Caco-2 (cell line): ENCODE measurements around the gene UBE2O. TPM values are rescaled to one million over a fixed set of nuclear protein-coding genes. Genes with fewer than 3 reads are reported as not detected.

Experiments
- BruUV-seq: library from RNA; stranded (reverse); fragments of 400-500 nt; replicated peaks from 2 replicates; lab custom pipeline; 2021; lab: Mats Ljungman, UMichigan
- CTCF ChIA-PET: fragments of 300-600 bp; sonication (Branson Sonifier 250); formaldehyde crosslinking; loops from one replicate; lab custom pipeline; 2022; ENCODE audit warnings: antibody characterized with exemption; lab: Charles Lee
- POLR2A ChIA-PET: fragments of 300-600 bp; sonication (Branson Sonifier 250); formaldehyde crosslinking; loops from one replicate; lab custom pipeline; 2022; ENCODE audit warnings: antibody characterized with exemption; lab: Charles Lee
- DNase-seq, 2 experiments: peaks; one replicate each; pipeline versions ENCODE4 v3.0.0 to v3.0.0-alpha.2; 2020 to 2022
- H3K27me3 ChIP-seq: replicated peaks from 2 replicates; pipeline ENCODE4 v1.6.0; 2011; ENCODE audit warnings: low read length; ENCODE audit not compliant: control insufficient read depth, insufficient read depth
- H3K36me3 ChIP-seq: 2 replicates; pipeline ENCODE4 v1.5.1; 2011; ENCODE audit warnings: low read length; ENCODE audit not compliant: control insufficient read depth, insufficient read depth
- H3K4me1 ChIP-seq: fragments of 250-450 bp; sonication (Bioruptor Pico); 2 replicates; pipeline ENCODE4 v1.5.1; 2020; ENCODE audit warnings: mild to moderate bottlenecking
- H3K4me3 ChIP-seq: 2 replicates; pipeline ENCODE4 v1.5.1; 2011; ENCODE audit warnings: low read depth, mild to moderate bottlenecking, control low read depth, low read length
- H3K9me3 ChIP-seq: fragments of 250-450 bp; sonication (Bioruptor Pico); 2 replicates; pipeline ENCODE4 v1.5.1; 2020; ENCODE audit warnings: mild to moderate bottlenecking, moderate library complexity
- H3K27ac Mint-ChIP-seq: one replicate; pipeline ENCODE4 v1.8.0; 2022; ENCODE audit warnings: mixed read lengths; ENCODE audit not compliant: unreplicated experiment
- H3K27me3 Mint-ChIP-seq: one replicate; pipeline ENCODE4 v1.8.0; 2022; ENCODE audit warnings: mixed read lengths; ENCODE audit not compliant: insufficient read depth, unreplicated experiment
- H3K36me3 Mint-ChIP-seq: one replicate; pipeline ENCODE4 v1.8.0; 2022; ENCODE audit warnings: mild to moderate bottlenecking, mixed read lengths; ENCODE audit not compliant: insufficient read depth, unreplicated experiment
- H3K4me1 Mint-ChIP-seq: one replicate; pipeline ENCODE4 v1.8.0; 2022; ENCODE audit warnings: low read depth, mixed read lengths; ENCODE audit not compliant: unreplicated experiment
- H3K4me3 Mint-ChIP-seq: one replicate; pipeline ENCODE4 v1.8.0; 2022; ENCODE audit warnings: mild to moderate bottlenecking, moderate library complexity, mixed read lengths; ENCODE audit not compliant: unreplicated experiment
- H3K9me3 Mint-ChIP-seq: one replicate; pipeline ENCODE4 v1.8.0; 2022; ENCODE audit warnings: mixed read lengths; ENCODE audit not compliant: unreplicated experiment
- CTCF ChIP-seq, 2 experiments: fragments of 200-600 bp in 1 of 2; IDR thresholded peaks; 1 replicate in 1 of 2; 2 replicates in 1 of 2; pipeline versions ENCODE4 v1.5.1 to v1.8.0; 2011 to 2022; ENCODE audit warnings: antibody characterized with exemption in 1 of 2, control low read depth in 1 of 2, inconsistent platforms in 1 of 2, low read depth in 1 of 2, low read length in 1 of 2, mild to moderate bottlenecking in 1 of 2, moderate library complexity in 1 of 2; ENCODE audit not compliant: insufficient read depth in 1 of 2, severe bottlenecking in 1 of 2, unreplicated experiment in 1 of 2
- intact Hi-C: fragments of 100-400 bp; cut with micrococcal nuclease; formaldehyde crosslinking; loops from one replicate; pipeline ENCODE4 v1.10.0; 2022; ENCODE audit not compliant: unreplicated experiment
- total RNA-seq: library from RNA; stranded (reverse); gene quantifications from 2 replicates; pipeline ENCODE4 v1.2.3, GENCODE V29; 2022

Gene UBE2O
- total RNA-seq, 1 experiment from 2014 or later: 37.6 TPM

- Mint-ChIP-seq H3K27ac (no peak overlapping the region), H3K4me3 (no peak overlapping the region), H3K9me3 (no peaks in the 10 kb centered on the region), H3K27me3 (no peaks in the 10 kb centered on the region), H3K4me1 (peaks cover 35% of the 10 kb centered on the region), H3K36me3 (peaks cover 7% of the 10 kb centered on the region)
- ChIA-PET POLR2A (no interaction called here), CTCF (no interaction called here)
- DNase-seq: no peak
- Histone ChIP-seq H3K27me3 (no peaks in the 10 kb centered on the region), H3K4me3 (no peak overlapping the region), H3K9me3 (no peaks in the 10 kb centered on the region), H3K4me1 (peaks cover 13% of the 10 kb centered on the region), H3K36me3 (no peaks in the 10 kb centered on the region)
- TF ChIP-seq CTCF (IDR thresholded peaks at IDR 0.05; ENCODE audit: insufficient read depth in 1 of 2, low read depth in 1 of 2, low read length in 1 of 2, severe bottlenecking in 1 of 2, unreplicated experiment in 1 of 2): no peak
- no TSS peak for BruUV-seq
- intact Hi-C loops: no loop called here
Measured at GRCh38 chr17:76439314-76439928, 13.5 kb downstream of the UBE2O start.

GRCh38 chr17:76438906-76439305 is 14.0 kb downstream of the UBE2O start:
- TF ChIP-seq CTCF (IDR thresholded peaks at IDR 0.05; ENCODE audit: insufficient read depth in 1 of 2, low read depth in 1 of 2, low read length in 1 of 2, severe bottlenecking in 1 of 2, unreplicated experiment in 1 of 2): no peak
- Histone ChIP-seq H3K4me3 (no peak overlapping the region), H3K36me3 (no peaks in the 10 kb centered on the region), H3K9me3 (no peaks in the 10 kb centered on the region), H3K4me1 (peaks cover 13% of the 10 kb centered on the region), H3K27me3 (no peaks in the 10 kb centered on the region)
- POLR2A ChIA-PET: no interaction called here
- Mint-ChIP-seq H3K9me3 (no peaks in the 10 kb centered on the region), H3K27ac (no peak overlapping the region), H3K4me3 (no peak overlapping the region), H3K36me3 (peaks cover 7% of the 10 kb centered on the region), H3K4me1 (peaks cover 35% of the 10 kb centered on the region), H3K27me3 (no peaks in the 10 kb centered on the region)
- DNase-seq: no peak
- CTCF ChIA-PET: interaction anchor here (0.6 kb wide), 1 partner anchor 265 kb away, joined by 3 read pairs; no protein-coding TSS in a partner anchor
- intact Hi-C loops: no loop called here
- BruUV-seq: no TSS peak

- ChIA-PET POLR2A (no interaction called here), CTCF (interaction anchor here (0.8 kb wide), 1 partner anchor 24 kb away, joined by 3 read pairs; no protein-coding TSS in a partner anchor)
- H3K9me3 Mint-ChIP-seq: no peaks in the 10 kb centered on the region
- peaks cover 6% of the 10 kb centered on the region for H3K36me3 Mint-ChIP-seq
- no peak overlapping the region for H3K27ac Mint-ChIP-seq
- no peak overlapping the region for H3K4me3 ChIP-seq
- BruUV-seq: no TSS peak
- no peaks in the 10 kb centered on the region for H3K36me3 ChIP-seq
- peaks cover 33% of the 10 kb centered on the region for H3K4me1 Mint-ChIP-seq
- TF ChIP-seq CTCF (IDR thresholded peaks at IDR 0.05; ENCODE audit: insufficient read depth in 1 of 2, low read depth in 1 of 2, low read length in 1 of 2, severe bottlenecking in 1 of 2, unreplicated experiment in 1 of 2): no peak
- intact Hi-C loops: no loop called here
- no peaks in the 10 kb centered on the region for H3K9me3 ChIP-seq
- no peaks in the 10 kb centered on the region for H3K27me3 Mint-ChIP-seq
- DNase-seq: no peak
- H3K27me3 ChIP-seq: no peaks in the 10 kb centered on the region
- no peak overlapping the region for H3K4me3 Mint-ChIP-seq
- peaks cover 5% of the 10 kb centered on the region for H3K4me1 ChIP-seq
Measured at GRCh38 chr17:76437467-76438402, 15.2 kb downstream of the UBE2O start.
